DMS53 treated with DMSO at 0.1 percent for 48 hours (cell line): ENCODE results near the gene TMIGD3.
"Not testable (repeated sequence)": the region's sequence is repeated elsewhere in the genome, so short reads cannot be mapped to it uniquely, and the experiment has no call there.

Source experiments
- DNase-seq: peaks from one replicate; lab custom pipeline; 2025; ENCODE audit not compliant: unreplicated experiment; lab: John Stamatoyannopoulos, UW

TMIGD3 gene

GRCh38 chr1:111503585-111504060, at the start of gene TMIGD3, which contains the start of gene ADORA3:
TMIGD3 (minus strand) TSS chr1:111503633; CDS start chr1:111503354, 279 bp downstream.
ADORA3 (minus strand) TSS chr1:111503633; CDS start chr1:111503354, 279 bp downstream.
- DNase-seq, result no peak

DNA sequence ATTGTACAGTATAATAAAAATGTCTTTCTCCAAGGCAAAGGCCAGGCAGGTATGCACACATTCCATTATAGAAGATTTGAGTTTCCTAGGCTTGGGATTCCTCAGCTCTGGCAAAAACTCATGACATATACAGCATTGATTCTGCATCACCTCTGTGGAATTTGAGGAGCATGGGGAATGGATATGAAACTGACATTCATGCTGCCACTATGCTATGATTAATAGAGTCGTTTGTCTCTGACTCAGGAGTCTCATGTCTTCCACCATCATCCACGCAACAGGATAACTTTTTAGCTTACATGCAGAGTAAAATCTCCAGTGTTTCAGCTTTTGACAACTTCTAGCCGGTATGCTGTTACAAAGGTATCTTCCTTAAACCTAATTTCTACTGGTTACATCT, 49.8 kb upstream of the TMIGD3 start:
- DNase-seq, result no peak

DNA sequence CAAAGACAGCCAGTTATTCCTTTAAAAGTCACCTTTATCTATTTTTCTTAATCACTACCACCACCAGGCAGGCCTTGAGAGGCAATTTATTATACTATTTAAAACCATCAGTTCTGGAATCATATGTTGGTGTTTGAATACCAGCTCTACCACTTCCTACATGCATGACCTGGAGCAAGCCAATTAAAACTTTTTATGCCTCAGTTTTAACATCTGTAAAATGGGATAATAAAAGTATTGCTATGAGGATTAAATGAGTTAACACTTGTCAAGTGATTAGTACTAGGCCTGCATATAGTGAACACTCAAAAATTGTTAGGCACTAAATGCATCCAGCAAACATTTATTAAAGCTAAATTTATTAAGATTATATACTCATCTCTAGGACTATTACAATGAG, 49.2 kb upstream of the TMIGD3 start:
- no peak for DNase-seq

DNA sequence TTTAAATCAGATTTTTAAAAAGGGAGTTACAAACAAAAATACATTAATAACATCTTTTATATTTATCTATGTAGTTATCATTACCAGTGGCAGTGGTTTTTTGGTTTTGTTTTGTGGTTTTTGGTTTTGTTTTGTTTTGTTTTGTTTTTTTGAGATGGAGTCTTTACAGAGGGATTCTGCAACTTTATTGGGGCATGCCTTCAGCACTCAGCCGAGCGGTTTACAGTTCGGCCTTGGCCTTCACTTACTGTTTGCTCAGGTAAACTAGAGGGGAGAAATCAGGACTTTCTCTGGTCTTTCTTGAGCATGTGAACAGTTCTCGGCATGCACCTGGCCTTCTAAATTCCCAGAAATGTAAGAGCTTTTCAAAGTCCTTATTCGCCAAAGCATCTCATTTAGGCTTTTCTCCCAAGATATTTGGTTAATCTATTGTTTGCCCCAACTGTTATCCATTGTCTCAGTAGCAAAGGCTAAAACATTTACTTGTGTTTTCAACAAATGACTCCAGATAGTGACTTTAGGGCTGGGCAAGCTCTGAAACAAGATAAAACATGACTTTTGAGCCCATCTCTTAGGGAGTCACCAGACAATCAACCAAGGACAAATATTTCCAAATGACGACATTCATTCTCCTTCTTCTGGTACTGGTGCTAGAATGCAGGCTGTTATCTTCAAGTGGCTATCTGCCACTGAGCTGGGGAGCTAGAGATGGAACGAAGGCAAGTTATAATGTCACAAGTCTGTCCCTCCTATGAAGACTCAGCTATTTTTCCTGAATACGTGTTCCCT, 48.4 kb upstream of the TMIGD3 start:
- DNase-seq, result no peak

- DNase-seq, result not testable (repeated sequence)
Observed at GRCh38 chr1:111547786-111548185, 44.4 kb upstream of the TMIGD3 start.

GRCh38 chr1:111542187-111542586, 38.8 kb upstream of the TMIGD3 start:
- no peak for DNase-seq

- DNase-seq, result no peak
Observed at GRCh38 chr1:111541721-111542120, 38.3 kb upstream of the TMIGD3 start.

DNA sequence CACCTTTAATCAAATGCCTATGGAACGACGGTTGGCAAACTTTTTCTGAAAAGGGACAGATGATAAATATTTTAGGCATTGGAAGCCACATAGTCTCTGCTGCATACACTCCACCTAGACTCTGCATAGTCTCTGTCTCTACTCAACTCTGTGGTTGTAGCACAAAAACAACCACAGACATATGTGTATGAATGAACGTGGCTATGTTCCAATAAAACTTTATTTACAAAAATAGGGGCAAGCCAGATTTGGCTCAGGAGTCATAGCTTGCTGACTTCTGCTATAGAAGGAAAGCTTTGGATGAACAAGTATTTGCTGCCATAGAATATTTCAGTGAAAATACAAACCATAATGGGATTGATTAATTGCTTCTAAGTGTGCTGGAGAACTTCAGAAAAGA, 37.5 kb upstream of the TMIGD3 start:
- no peak for DNase-seq

- no peak for DNase-seq
Observed at GRCh38 chr1:111538343-111539025, 35.1 kb upstream of the TMIGD3 start.

DNA sequence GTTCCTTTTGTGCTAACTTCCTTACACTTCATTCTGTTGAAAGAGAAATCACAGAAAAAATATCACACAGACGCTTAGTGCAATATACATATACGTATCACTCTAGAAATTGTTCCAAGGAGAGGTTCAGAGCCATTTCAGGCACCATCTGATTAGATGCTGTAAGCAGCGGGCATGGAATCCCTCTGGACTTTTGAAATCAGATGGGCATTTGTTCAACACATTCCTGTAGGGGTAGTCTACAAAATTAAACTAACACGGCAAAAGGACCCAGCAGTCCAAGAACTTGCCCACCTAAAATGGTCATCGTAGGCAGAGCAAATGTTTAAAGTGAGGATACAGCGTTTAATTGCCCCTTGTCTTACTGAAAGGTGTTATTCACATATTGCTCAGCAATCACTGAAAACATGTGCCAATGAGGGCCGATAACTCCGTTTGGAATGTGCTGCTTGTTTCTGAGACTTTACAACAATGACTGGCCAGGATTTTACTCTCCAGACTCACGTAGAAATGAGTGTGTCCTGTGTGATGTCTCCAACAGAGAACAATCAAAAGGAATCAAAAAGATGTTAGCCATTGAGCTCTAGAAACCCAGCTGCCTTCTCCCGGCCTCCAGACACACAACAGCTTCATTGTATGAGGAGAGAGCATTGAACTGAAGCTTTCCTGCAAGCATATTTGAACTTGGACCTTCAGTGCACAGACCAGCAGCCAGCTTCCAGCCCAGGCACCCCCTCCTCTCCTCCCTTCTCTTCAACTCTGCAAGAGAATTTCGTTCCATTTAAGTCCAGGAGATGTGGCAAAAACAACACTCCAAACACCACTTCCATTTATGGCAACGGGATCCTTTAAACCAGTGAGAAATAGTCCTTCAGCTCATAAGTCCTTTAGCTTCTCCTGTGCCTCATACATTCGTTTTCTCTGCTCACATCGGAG, 32.1 kb upstream of the TMIGD3 start:
- DNase-seq, result no peak

DNA sequence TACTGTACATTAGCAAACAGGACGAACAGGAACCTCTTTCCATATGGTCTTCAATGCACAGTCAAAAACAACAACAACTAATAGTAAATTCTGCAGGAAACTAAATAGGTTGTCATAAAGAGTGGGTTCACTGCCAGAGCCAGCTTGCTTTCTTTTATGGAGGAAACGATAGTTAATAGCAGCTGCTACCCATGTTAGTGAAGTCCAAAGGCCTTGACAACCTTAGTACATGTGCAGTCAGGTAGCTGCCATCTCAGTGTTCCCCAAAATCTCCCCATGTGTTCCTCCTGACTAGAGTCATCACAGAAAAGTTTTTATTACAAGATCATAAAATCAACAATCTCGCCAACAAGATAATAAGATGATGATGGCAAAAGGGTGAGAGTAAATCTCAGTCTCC, 16.6 kb upstream of the TMIGD3 start:
- DNase-seq, result no peak

DNA sequence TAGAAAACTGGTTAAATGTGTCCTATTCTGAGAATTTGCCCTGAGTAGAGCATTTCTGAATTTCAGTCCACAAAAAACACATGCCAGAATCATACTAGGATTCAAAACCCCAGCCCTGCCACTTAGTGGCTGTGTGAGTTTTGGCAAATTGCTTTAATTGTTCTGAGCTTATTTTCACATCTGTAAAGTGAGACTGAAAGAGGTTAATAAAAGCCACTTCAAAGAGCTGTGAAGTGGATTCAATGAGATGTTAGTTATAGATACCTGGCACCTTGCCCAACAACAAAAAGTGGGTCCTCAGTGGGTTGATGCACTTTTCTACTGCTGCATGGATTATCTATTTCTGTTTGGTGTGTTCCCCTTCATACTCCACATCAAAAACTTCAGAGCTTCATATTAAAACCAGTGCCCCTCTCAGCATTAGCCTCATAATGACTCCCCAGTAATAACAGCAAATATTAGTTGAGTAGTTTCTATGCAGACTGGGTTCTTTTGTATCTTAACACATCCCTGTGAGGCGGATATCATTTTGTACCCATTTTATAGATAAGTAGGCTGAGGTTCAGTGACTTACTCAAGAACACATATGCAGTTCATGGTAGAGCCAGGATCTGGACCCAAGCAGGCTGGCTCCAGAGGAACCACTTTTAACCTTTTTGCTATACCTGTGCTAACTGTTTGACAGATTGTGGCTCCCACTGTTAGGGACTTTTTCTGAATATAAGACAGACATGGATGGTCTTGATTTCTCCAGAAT, 14.2 kb upstream of the TMIGD3 start:
- no peak for DNase-seq

DNA sequence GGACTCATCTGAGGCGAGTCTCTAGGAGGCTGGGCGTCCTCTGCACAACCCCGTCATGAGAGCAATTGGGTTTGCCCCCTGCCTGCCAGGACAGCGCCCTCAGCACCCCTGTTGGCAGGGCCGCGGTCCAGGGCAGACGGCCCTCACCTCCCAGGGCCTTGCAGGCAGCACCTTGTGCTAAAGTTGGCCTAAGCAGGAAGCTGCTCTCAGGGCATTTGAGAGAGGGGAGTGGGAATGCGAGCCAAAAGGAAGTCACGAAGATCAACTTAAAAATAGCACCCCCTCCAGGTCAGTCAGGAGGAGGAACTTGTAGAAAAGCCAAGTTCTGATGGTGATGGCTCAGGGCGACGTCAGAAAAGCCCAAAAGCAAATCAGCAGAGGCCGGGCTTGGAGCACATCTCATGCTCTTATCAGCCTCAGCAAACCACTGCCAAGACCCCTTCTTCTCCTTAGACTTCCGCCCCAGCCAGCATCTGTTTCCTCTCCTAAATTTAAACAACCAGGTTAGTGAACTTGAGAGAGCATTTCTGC, 12.6 kb upstream of the TMIGD3 start:
- no peak for DNase-seq

GRCh38 chr1:111515291-111516004, 12.0 kb upstream of the TMIGD3 start:
- DNase-seq, result no peak

GRCh38 chr1:111513410-111514020, 10.1 kb upstream of the TMIGD3 start:
- DNase-seq, result no peak

DNA sequence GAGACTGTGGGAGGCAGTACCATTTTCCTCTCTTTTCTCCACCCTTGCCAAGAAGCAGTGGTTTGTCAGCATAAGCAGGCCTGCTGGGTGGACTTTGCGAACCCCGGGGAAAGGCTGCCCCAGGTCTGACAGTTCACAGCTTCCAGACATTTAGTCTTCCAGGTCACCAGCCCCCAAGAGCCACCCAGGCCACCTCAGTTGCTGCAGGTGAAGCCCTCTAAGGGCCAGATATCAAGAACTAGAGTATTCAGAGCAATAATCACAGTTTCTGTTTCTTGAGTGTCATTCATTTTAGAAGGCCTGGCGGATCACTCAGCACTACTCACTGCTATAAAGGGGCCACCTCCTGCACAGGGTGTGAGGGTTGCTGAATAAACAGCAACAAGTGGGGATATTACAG, 9.5 kb upstream of the TMIGD3 start:
- DNase-seq, result no peak

DNA sequence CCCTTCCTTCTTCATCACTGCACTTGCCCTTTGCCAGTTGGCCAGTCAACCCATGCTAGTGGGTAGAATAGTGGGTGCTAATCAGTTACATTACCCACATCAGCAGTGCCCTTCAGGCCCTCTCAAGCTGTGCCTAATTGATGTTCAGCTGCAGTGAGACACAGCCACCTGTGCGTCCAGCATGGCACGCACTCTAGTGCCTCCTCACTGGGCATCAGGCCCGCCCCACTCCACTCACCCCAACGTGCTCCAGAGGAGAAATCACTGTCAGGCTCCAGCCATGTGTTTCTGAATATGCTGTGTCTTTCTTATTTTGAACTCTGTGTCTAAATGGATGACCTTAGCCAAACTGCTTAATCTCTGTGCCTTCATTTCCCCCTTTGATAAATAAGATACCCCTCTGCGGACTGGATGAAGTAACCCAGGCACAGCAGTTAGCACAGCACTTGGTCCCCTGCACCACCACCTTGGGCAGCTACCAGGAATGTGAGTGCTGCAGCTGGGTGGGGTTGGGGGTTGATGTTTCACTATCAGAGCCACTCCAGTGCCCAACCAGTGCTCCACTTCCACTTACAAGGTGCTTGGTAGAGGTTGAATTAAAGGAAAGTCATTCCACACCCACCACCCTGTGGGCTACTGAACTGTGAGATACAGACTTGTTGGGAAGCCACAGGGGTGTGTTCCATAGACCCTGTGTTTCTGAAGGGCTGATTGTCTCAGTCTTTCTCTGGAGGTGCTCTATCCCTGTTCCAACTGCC, 8.9 kb upstream of the TMIGD3 start:
- no peak for DNase-seq

DNA sequence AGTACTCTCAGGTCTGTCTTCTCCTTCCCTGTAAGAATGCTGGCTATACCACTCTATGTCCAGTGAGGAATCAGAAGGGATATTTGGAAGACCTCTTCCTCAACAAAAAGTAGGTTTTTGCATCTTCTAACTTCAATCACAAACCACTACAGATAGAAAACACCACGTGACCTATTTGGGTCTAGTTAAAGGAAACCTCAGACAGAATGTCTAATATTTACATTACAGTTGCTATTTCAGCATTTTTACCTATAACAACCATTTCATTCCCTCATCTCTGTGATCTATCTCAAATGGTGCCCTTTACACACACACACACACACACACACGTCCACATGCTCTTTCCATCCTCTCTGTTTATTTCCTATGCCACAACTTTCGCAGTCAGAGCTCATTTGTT, 7.9 kb upstream of the TMIGD3 start:
- no peak for DNase-seq

GRCh38 chr1:111509997-111510375, 6.6 kb upstream of the TMIGD3 start:
- no peak for DNase-seq
